Sigmoid colon (tissue), 7 donors: ENCODE measurements around the gene PIP5K1A. TPM values are rescaled to one million over a fixed set of nuclear protein-coding genes. Genes with fewer than 3 reads are reported as not detected.
"Not testable (repeated sequence)": the region's sequence is repeated elsewhere in the genome, so short reads cannot be mapped to it uniquely, and the experiment has no call there.

Experiments
- DNase-seq: peaks from one replicate; pipeline ENCODE4 v3.0.0-alpha.2; 2019
- H3K27ac ChIP-seq, 4 donors: fragments of 200-600 bp; sonication (generic); one replicate each; pipeline ENCODE4 v1.5.1; 2016 to 2019; ENCODE audit warnings: mild to moderate bottlenecking in 1 of 4
- H3K27me3 ChIP-seq, 3 donors: fragments of 200-600 bp; sonication (generic); one replicate each; pipeline ENCODE4 v1.5.1; 2019; ENCODE audit warnings: mild to moderate bottlenecking in 1 of 3
- H3K36me3 ChIP-seq, 4 donors: fragments of 200-600 bp; sonication (generic); one replicate each; pipeline ENCODE4 v1.5.1; 2016 to 2019
- H3K4me1 ChIP-seq, 4 donors: fragments of 200-600 bp; sonication (generic); one replicate each; pipeline ENCODE4 v1.5.1; 2017 to 2019
- H3K4me3 ChIP-seq, 4 donors: fragments of 200-600 bp; sonication (generic); one replicate each; pipeline ENCODE4 v1.5.1; 2017 to 2019; ENCODE audit warnings: mild to moderate bottlenecking in 2 of 4, moderate library complexity in 1 of 4
- H3K9me3 ChIP-seq, 4 donors: fragments of 200-600 bp in 3 of 4; sonication (generic) in 3 of 4; one replicate each; pipeline versions ENCODE4 v1.5.1 to v1.6.1; 2013 to 2019
- EP300 ChIP-seq, 4 donors: sonication (generic); formaldehyde crosslinking; IDR thresholded peaks; one replicate each; pipeline ENCODE4 v1.6.1; 2017; ENCODE audit warnings: antibody characterized with exemption in 4 of 4
- POLR2A ChIP-seq, 2 donors: fragments of 450-650 bp; IDR thresholded peaks; one replicate each; pipeline ENCODE4 v1.6.1; 2016; ENCODE audit warnings: antibody characterized with exemption in 2 of 2, mild to moderate bottlenecking in 2 of 2, moderate library complexity in 2 of 2
- POLR2AphosphoS5 ChIP-seq, 4 donors: sonication (generic); formaldehyde crosslinking; IDR thresholded peaks; one replicate each; pipeline ENCODE4 v1.6.1; 2017; ENCODE audit warnings: antibody characterized with exemption in 4 of 4
- WGBS, 2 donors: extraction: QIAGEN DNeasy Blood & Tissue Kit; methylation state at CpG; one replicate each; pipeline ENCODE4 v1.1.7; 2013; 5-methylcytosine and 5-hydroxymethylcytosine counted together
- intact Hi-C: fragments of 100-400 bp; cut with DNase I; formaldehyde crosslinking; loops from one replicate; pipeline ENCODE4 v1.15.1; 2023
- polyA plus RNA-seq, 3 donors: library from polyadenylated mRNA; stranded (reverse); fragments of 200-250 nt; gene quantifications; one replicate each; pipeline ENCODE4 v1.2.3, GENCODE V29; 2013
- total RNA-seq, 4 donors: library from RNA; depleted of rRNA; stranded (reverse); fragments of >200 nt; gene quantifications; one replicate each; pipeline ENCODE4 v1.1.0, GENCODE V29; 2016
- TF ChIP-seq, protein P1 (sequence below), 4 experiments: fragments of 450-650 bp in 3 of 4; fragments of 200-600 bp in 1 of 4; IDR thresholded peaks; one replicate each; pipeline ENCODE4 v1.5.1; 2016 to 2019; ENCODE audit warnings: antibody characterized with exemption in 4 of 4, mild to moderate bottlenecking in 3 of 4, moderate library complexity in 2 of 4
- donor health status: healthy with polysubstance abuse.
- donor health status: Bipolar disorder and iron deficiency.
- donor health status: healthy.

The PIP5K1A gene
- total and polyA plus RNA-seq, 7 donors, result 9.6 to 51.5 (median 33.2) TPM

DNA sequence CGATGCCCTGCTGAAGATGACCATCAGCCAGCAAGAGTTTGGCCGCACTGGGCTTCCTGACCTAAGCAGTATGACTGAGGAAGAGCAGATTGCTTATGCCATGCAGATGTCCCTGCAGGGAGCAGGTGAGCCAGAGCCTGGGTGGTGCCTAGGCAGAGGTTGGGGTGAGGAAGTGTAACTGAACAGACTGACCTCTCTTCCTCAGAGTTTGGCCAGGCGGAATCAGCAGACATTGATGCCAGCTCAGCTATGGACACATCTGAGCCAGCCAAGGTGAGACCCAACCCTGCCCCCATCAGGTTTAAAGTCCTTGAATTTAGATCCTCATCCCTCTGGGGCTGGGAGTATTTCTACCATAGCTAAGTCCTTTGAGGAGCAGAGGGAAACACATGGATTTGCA lies 68.0 kb downstream of the PIP5K1A start:
- Histone ChIP-seq H3K4me1 (no peaks in the 10 kb centered on the region), H3K4me3 (no peak overlapping the region), H3K27me3 (no peaks in the 10 kb centered on the region), H3K9me3 (no peaks in the 10 kb centered on the region), H3K27ac (no peak overlapping the region), H3K36me3 (peaks cover 23 to 84% (median 51%) of the 10 kb centered on the region in 4 donors)
- intact Hi-C loops, result no loop called here
- no peak for DNase-seq
- TF ChIP-seq POLR2A (IDR thresholded peaks at IDR 0.05) (no peak), POLR2AphosphoS5 (IDR thresholded peaks at IDR 0.05) (no peak), EP300 (IDR thresholded peaks at IDR 0.05) (no peak)
- TF ChIP-seq, protein P1, sequence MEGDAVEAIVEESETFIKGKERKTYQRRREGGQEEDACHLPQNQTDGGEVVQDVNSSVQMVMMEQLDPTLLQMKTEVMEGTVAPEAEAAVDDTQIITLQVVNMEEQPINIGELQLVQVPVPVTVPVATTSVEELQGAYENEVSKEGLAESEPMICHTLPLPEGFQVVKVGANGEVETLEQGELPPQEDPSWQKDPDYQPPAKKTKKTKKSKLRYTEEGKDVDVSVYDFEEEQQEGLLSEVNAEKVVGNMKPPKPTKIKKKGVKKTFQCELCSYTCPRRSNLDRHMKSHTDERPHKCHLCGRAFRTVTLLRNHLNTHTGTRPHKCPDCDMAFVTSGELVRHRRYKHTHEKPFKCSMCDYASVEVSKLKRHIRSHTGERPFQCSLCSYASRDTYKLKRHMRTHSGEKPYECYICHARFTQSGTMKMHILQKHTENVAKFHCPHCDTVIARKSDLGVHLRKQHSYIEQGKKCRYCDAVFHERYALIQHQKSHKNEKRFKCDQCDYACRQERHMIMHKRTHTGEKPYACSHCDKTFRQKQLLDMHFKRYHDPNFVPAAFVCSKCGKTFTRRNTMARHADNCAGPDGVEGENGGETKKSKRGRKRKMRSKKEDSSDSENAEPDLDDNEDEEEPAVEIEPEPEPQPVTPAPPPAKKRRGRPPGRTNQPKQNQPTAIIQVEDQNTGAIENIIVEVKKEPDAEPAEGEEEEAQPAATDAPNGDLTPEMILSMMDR (IDR thresholded peaks at IDR 0.05), result no peak
- 91 to 93% methylated on average over 3 of the region's 3 CpGs for WGBS, 2 donors

DNA sequence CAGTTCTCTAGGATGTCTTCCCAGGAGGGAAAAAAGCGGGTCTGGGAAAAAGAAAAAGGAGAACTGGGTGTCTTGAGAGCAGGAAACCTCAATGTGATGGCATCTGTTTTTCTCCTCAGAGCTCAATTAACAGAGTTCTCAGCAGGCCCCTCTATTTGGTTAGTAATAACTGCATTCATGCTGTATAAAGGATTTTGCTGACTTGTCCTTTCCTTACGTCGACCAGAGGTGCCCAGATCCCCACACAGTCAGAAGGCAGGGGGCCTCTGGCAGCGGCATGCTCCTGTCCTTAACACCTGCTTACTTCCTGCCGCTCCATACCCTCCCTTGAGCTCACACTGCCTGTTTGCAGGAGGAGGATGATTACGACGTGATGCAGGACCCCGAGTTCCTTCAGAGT lies 68.5 kb downstream of the PIP5K1A start:
- intact Hi-C loops, result no loop called here
- Histone ChIP-seq H3K27me3 (no peaks in the 10 kb centered on the region), H3K4me1 (no peaks in the 10 kb centered on the region), H3K27ac (no peak overlapping the region), H3K9me3 (no peaks in the 10 kb centered on the region), H3K4me3 (no peak overlapping the region), H3K36me3 (peaks cover 23 to 83% (median 51%) of the 10 kb centered on the region in 4 donors)
- 82 to 85% methylated on average over 8 of the region's 8 CpGs for WGBS, 2 donors
- DNase-seq, result no peak
- TF ChIP-seq EP300 (IDR thresholded peaks at IDR 0.05) (no peak), POLR2AphosphoS5 (IDR thresholded peaks at IDR 0.05) (no peak), POLR2A (IDR thresholded peaks at IDR 0.05) (no peak)
- TF ChIP-seq, protein P1 (IDR thresholded peaks at IDR 0.05), result no peak

DNA sequence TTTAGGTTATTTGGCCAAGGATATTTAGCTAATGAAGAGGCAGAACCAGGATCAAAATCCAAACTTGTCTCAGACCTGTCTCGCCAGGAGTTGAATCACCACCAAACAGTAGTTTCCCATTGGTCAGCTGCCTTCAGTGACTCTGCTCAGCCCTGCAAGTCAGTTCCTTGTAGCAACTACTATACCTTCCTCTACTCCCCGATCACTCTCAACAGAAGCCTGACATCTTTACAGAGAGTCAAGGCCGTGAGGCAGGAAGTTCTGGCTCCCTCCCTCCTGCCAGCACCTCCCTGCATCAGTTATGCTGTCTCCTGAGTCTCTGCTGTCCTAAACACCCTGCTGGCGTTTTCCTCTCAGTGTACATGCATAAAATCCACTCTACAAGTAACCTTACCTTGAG lies 69.4 kb downstream of the PIP5K1A start:
- WGBS, 2 donors, result 75 to 76% methylated on average over 4 of the region's 4 CpGs
- intact Hi-C loops, result no loop called here
- peaks cover 23 to 77% (median 48%) of the 10 kb centered on the region in 4 donors for H3K36me3 ChIP-seq

DNA sequence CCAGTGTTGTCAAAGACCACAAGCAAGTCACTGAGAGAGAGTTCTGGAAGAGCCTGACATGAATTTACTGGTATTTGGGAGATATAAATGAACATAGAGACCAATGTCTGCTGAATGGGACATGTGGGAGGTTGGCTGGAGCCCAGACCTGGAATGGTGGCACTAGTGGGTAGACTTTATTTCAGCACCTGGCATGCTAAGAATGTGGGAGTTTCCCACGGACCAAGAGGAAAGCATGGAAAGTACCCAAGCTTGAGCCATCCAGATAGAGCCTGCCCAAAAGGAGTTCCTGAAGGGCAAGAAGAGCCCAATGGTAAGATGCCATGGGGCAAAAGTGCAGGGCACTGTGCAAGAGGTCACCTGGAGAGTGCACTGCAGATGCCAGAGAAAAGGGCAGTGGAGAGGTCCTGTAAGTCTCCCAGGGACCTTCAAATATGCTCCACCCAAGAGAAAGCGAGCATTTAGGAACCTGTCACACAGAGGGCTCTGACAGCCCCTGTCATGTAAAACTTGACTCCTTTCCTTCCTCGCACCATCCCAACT lies 75.6 kb downstream of the PIP5K1A start:
- TF ChIP-seq POLR2AphosphoS5 (IDR thresholded peaks at IDR 0.05), result no peak
- no peak for TF ChIP-seq EP300 (IDR thresholded peaks at IDR 0.05)
- no peak for TF ChIP-seq POLR2A (IDR thresholded peaks at IDR 0.05)
- TF ChIP-seq, protein P1 (IDR thresholded peaks at IDR 0.05), result no peak
- intact Hi-C loops, result no loop called here
- Histone ChIP-seq H3K4me3 (no peak overlapping the region), H3K27ac (no peak overlapping the region), H3K4me1 (no peaks in the 10 kb centered on the region), H3K27me3 (no peaks in the 10 kb centered on the region), H3K36me3 (peaks cover 0 to 18% (median 0%) of the 10 kb centered on the region in 4 donors), H3K9me3 (no peaks in the 10 kb centered on the region)
- DNase-seq, result no peak
- WGBS, 2 donors, result 84 to 88% methylated on average over 3 of the region's 3 CpGs

More for the DNA sequence above, 69.4 kb downstream of the PIP5K1A start:
- Histone ChIP-seq H3K27ac (no peak overlapping the region), H3K4me3 (no peak overlapping the region), H3K4me1 (no peaks in the 10 kb centered on the region), H3K9me3 (no peaks in the 10 kb centered on the region), H3K27me3 (no peaks in the 10 kb centered on the region)
- no peak for DNase-seq
- TF ChIP-seq, protein P1 (IDR thresholded peaks at IDR 0.05), result no peak
- TF ChIP-seq POLR2AphosphoS5 (IDR thresholded peaks at IDR 0.05) (no peak), POLR2A (IDR thresholded peaks at IDR 0.05) (no peak), EP300 (IDR thresholded peaks at IDR 0.05) (no peak)

DNA sequence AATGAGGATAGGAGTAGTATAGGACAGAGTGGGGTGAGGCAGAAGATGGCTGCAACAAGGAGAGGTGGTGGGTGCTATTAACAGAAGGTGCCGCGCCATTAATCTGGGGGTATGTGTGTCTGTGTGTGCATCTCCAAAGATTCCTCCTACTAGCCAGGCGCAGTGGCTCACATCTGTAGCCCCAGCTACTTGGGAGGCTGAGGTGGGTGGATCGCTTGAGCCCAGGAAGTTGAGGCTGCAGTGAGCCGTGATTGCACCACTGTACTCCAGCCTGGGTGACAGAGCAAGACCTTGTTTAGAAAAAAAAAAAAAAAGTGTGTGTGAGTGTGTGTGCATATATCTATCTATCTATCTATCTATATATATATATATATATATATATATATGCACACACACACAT lies 77.0 kb downstream of the PIP5K1A start:
- H3K36me3 ChIP-seq, result peaks cover 0 to 12% (median 0%) of the 10 kb centered on the region in 4 donors
- H3K27ac ChIP-seq, H3K9me3 ChIP-seq, DNase-seq, H3K4me1 ChIP-seq, intact Hi-C loops, H3K27me3 ChIP-seq, H3K4me3 ChIP-seq: not testable (repeated sequence)
- 86 to 91% methylated on average over 5 of the region's 5 CpGs for WGBS, 2 donors
